ENCODE data around the gene PCDHB12.
"Not testable (repeated sequence)": the region's sequence is repeated elsewhere in the genome, so short reads cannot be mapped to it uniquely, and the experiment has no call there.

DNA sequence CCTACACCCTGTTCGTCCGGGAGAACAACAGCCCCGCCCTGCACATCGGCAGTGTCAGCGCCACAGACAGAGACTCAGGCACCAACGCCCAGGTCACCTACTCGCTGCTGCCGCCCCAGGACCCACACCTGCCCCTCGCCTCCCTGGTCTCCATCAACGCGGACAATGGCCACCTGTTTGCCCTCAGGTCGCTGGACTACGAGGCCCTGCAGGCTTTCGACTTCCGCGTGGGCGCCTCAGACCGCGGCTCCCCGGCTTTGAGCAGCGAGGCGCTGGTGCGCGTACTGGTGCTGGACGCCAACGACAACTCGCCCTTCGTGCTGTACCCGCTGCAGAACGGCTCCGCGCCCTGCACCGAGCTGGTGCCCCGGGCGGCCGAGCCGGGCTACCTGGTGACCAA, 19.8 kb upstream of the PCDHB12 start:
- TF ChIP-seq, protein P1, sequence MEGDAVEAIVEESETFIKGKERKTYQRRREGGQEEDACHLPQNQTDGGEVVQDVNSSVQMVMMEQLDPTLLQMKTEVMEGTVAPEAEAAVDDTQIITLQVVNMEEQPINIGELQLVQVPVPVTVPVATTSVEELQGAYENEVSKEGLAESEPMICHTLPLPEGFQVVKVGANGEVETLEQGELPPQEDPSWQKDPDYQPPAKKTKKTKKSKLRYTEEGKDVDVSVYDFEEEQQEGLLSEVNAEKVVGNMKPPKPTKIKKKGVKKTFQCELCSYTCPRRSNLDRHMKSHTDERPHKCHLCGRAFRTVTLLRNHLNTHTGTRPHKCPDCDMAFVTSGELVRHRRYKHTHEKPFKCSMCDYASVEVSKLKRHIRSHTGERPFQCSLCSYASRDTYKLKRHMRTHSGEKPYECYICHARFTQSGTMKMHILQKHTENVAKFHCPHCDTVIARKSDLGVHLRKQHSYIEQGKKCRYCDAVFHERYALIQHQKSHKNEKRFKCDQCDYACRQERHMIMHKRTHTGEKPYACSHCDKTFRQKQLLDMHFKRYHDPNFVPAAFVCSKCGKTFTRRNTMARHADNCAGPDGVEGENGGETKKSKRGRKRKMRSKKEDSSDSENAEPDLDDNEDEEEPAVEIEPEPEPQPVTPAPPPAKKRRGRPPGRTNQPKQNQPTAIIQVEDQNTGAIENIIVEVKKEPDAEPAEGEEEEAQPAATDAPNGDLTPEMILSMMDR (IDR thresholded peaks at IDR 0.05; ENCODE audit: low read length): not testable (repeated sequence)
- TF ChIP-seq EZH2 (optimal IDR thresholded peaks at IDR 0.05; ENCODE audit: low read depth, low read length); EZH2phosphoT487 (IDR thresholded peaks at IDR 0.05; ENCODE audit: low read length): not testable (repeated sequence)

Data from MM.1S (cell line).